IMR-90 (cell line): ENCODE measurements around the gene PIK3C2B. TPM values are rescaled to one million over a fixed set of nuclear protein-coding genes. Genes with fewer than 3 reads are reported as not detected.

Source experiments
- ATAC-seq: fragments of 200-7000 bp; cut with Tn5 transposase; 2 replicates; pipeline ENCODE4 v1.9.1; 2020; ENCODE audit warnings: low read depth, mild to moderate bottlenecking, moderate library complexity
- BruUV-seq: library from RNA; stranded (reverse); fragments of 400-500 nt; replicated peaks from 2 replicates; lab custom pipeline; 2021; lab: Mats Ljungman, UMichigan
- CTCF ChIA-PET: fragments of 300-600 bp; formaldehyde crosslinking; extraction: SDS; loops from one replicate; lab custom pipeline; 2021; ENCODE audit warnings: antibody characterized with exemption; lab: Yijun Ruan, JAX
- POLR2A ChIA-PET: fragments of 300-600 bp; sonication (Branson Sonifier 250); formaldehyde crosslinking; loops from one replicate; lab custom pipeline; 2022; ENCODE audit warnings: antibody characterized with exemption; ENCODE audit not compliant: unreplicated experiment; lab: Charles Lee
- DNase-seq: peaks from one replicate; pipeline ENCODE4 v3.0.0; 2013
- H2AFZ ChIP-seq: replicated peaks from 2 replicates; pipeline ENCODE3; 2013; ENCODE audit warnings: low read length, mild to moderate bottlenecking; ENCODE audit not compliant: poor library complexity
- H2AK5ac ChIP-seq: 2 replicates; pipeline ENCODE4 v1.6.1; 2013; ENCODE audit warnings: low read depth, low read length, inconsistent platforms
- H2AK9ac ChIP-seq: replicated peaks from 2 replicates; pipeline ENCODE3; 2013; ENCODE audit warnings: mild to moderate bottlenecking, low read depth, low read length, moderate library complexity; ENCODE audit not compliant: poor library complexity
- H2BK120ac ChIP-seq: 2 replicates; pipeline ENCODE4 v1.6.1; 2013; ENCODE audit warnings: low read depth, low read length, inconsistent platforms
- H2BK15ac ChIP-seq: 3 replicates; pipeline ENCODE4 v1.6.1; 2013; ENCODE audit warnings: low read depth, low read length, inconsistent platforms
- H2BK20ac ChIP-seq: 2 replicates; pipeline ENCODE4 v1.6.1; 2013; ENCODE audit warnings: low read depth, mild to moderate bottlenecking, inconsistent platforms, low read length, moderate library complexity
- H2BK5ac ChIP-seq: 2 replicates; pipeline ENCODE4 v1.6.1; 2013; ENCODE audit warnings: mild to moderate bottlenecking, low read depth, low read length, inconsistent platforms; ENCODE audit not compliant: poor library complexity, severe bottlenecking
- H3K14ac ChIP-seq: replicated peaks from 2 replicates; pipeline ENCODE4 v1.6.1; 2013; ENCODE audit warnings: low read depth, low read length, inconsistent platforms
- H3K18ac ChIP-seq: 2 replicates; pipeline ENCODE4 v1.6.1; 2013; ENCODE audit warnings: low read depth, low read length, control low read depth
- H3K23ac ChIP-seq: 2 replicates; pipeline ENCODE4 v1.6.1; 2013; ENCODE audit warnings: low read depth, low read length, inconsistent platforms
- H3K27ac ChIP-seq: 2 replicates; pipeline ENCODE4 v1.5.1; 2013; ENCODE audit warnings: mild to moderate bottlenecking, control low read depth, low read length; ENCODE audit not compliant: insufficient read depth
- H3K27me3 ChIP-seq: 2 replicates; pipeline ENCODE4 v1.6.1; 2013; ENCODE audit warnings: low read length; ENCODE audit not compliant: control insufficient read depth, insufficient read depth
- H3K36me3 ChIP-seq: 2 replicates; pipeline ENCODE4 v1.6.1; 2013; ENCODE audit warnings: low read length, mixed read lengths; ENCODE audit not compliant: control insufficient read depth, insufficient read depth
- H3K4ac ChIP-seq: 2 replicates; pipeline ENCODE4 v1.6.1; 2013; ENCODE audit warnings: low read depth, low read length, inconsistent platforms
- H3K4me1 ChIP-seq: 2 replicates; pipeline ENCODE4 v1.6.1; 2013; ENCODE audit warnings: low read length, mixed read lengths; ENCODE audit not compliant: control insufficient read depth, insufficient read depth
- H3K4me2 ChIP-seq: 2 replicates; pipeline ENCODE4 v1.6.1; 2013; ENCODE audit warnings: low read depth, mild to moderate bottlenecking, control low read depth, low read length, moderate library complexity
- H3K4me3 ChIP-seq: 2 replicates; pipeline ENCODE4 v1.5.1; 2013; ENCODE audit warnings: low read depth, mild to moderate bottlenecking, control low read depth, low read length, moderate library complexity; ENCODE audit not compliant: insufficient read depth
- H3K56ac ChIP-seq: 2 replicates; pipeline ENCODE4 v1.6.1; 2013; ENCODE audit warnings: low read length, inconsistent platforms; ENCODE audit not compliant: insufficient read depth; ENCODE audit errors: extremely low read depth
- H3K79me1 ChIP-seq, 2 experiments: 2 replicates each; pipeline ENCODE4 v1.6.1; 2013; ENCODE audit warnings: low read length in 2 of 2, inconsistent platforms in 1 of 2, low read depth in 1 of 2
- H3K9ac ChIP-seq: 2 replicates; pipeline ENCODE4 v1.6.1; 2013; ENCODE audit warnings: low read depth, low read length, control low read depth
- H3K9me1 ChIP-seq: 2 replicates; pipeline ENCODE4 v1.6.1; 2013; ENCODE audit warnings: low read length, inconsistent platforms; ENCODE audit not compliant: insufficient read depth
- H3K9me3 ChIP-seq: 2 replicates; pipeline ENCODE4 v1.6.1; 2013; ENCODE audit warnings: low read length; ENCODE audit not compliant: control insufficient read depth, insufficient read depth
- H4K20me1 ChIP-seq: 2 replicates; pipeline ENCODE4 v1.6.1; 2013; ENCODE audit warnings: low read length, inconsistent platforms; ENCODE audit not compliant: insufficient read depth
- H4K5ac ChIP-seq: 2 replicates; pipeline ENCODE4 v1.6.1; 2013; ENCODE audit warnings: mild to moderate bottlenecking, low read depth, low read length, control low read depth
- H4K8ac ChIP-seq, 2 experiments: 2 replicates each; pipeline ENCODE4 v1.6.1; 2013; ENCODE audit warnings: low read depth in 2 of 2, low read length in 2 of 2, control low read depth in 1 of 2, inconsistent platforms in 1 of 2
- H4K91ac ChIP-seq: 2 replicates; pipeline ENCODE4 v1.6.1; 2013; ENCODE audit warnings: low read depth, low read length, inconsistent platforms; ENCODE audit not compliant: insufficient read depth
- BHLHE40 ChIP-seq: fragments of 150-350 bp; IDR thresholded peaks from 2 replicates; pipeline ENCODE4 v1.6.1; 2016; ENCODE audit warnings: mild to moderate bottlenecking, low read depth, low read length
- RAD21 ChIP-seq: IDR thresholded peaks from 2 replicates; pipeline ENCODE4 v1.6.1; 2012; ENCODE audit warnings: low read length, improper control_type of control experiment
- WGBS, 2 experiments: methylation state at CpG; one replicate each; pipeline versions ENCODE4 v1.1.5 to v1.1.7; 2013; ENCODE audit warnings: missing lambda C conversion rate in 2 of 2; ENCODE audit not compliant: insufficient read length in 1 of 2; ENCODE audit errors: extremely low coverage in 2 of 2; 5-methylcytosine and 5-hydroxymethylcytosine counted together
- dilution Hi-C: fragments of 300-500 bp; cut with HindIII; formaldehyde crosslinking; loops from one replicate; pipeline ENCODE4 v1.14.3; 2018; ENCODE audit warnings: low sequenced_read_pairs; ENCODE audit not compliant: unreplicated experiment
- in situ Hi-C: fragments of 300-500 bp; cut with MboI; formaldehyde crosslinking; loops from 3 replicates; pipeline ENCODE4 v1.14.3; 2019; ENCODE audit warnings: low sequenced_read_pairs, inconsistent platforms, mixed read lengths
- intact Hi-C: fragments of 100-400 bp; cut with micrococcal nuclease; formaldehyde crosslinking; loops from 2 replicates; pipeline ENCODE4 v1.10.0; 2022
- polyA plus RNA-seq, 3 experiments: library from polyadenylated mRNA; depleted of rRNA; stranded (reverse); fragments of >200 nt; gene quantifications; 2 replicates each; pipeline ENCODE4 v1.2.3, GENCODE V29; 2012; ENCODE audit warnings: low replicate concordance in 1 of 3
- total RNA-seq: library from RNA; depleted of rRNA; stranded (reverse); fragments of >200 nt; gene quantifications from 2 replicates; pipeline ENCODE4 v1.2.3, GENCODE V29; 2012
- TF ChIP-seq, protein P1 (sequence below): fragments of 150-350 bp; IDR thresholded peaks from 2 replicates; pipeline ENCODE4 v1.6.1; 2017; ENCODE audit warnings: mild to moderate bottlenecking, antibody characterized with exemption, low read length, low read depth

The PIK3C2B gene
- total and polyA plus RNA-seq, 2 of the 4 experiments (the other 2 are of a cell fraction), result 1.1 to 2.9 TPM

DNA sequence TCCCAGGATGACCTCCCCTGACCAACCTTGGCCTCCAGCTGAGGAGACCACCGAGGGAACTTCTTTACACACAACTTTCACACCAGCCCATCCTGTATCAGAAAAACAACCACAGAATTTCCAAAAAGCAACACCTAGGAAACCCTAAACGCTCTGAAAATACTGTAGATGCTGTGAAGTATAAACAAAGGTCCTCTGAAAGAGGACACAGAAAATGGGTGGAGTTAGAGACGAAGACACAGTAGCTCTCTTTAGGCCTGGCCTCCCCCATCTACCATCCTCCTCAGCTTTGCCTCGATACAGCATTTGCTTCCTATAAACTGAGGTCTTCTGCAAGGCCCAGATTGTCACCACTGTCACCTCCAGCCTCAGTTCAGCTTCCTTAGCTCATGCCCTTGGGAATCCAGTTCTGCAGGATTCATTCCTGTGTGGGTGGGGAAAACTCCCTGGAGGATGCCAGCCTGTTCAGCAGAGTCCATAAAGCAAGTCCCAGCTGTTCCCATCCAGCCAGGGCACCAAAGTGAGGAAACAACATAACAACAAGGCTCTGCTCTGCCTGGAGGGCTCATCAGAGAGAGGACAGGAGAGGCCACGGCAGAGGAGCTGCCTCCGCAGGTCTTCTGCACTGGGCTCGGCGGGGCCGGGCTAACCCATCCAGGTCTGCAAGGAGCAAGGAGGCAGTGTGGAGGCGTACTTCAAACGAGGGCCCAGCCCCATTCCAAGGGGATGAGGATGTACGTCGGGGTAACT, 15.0 kb downstream of the PIK3C2B start:
- H3K9me3 ChIP-seq, result no peaks in the 10 kb centered on the region
- DNase-seq (no peak), ATAC-seq (no peak)
- 74% methylated on average over 5 of the region's 13 CpGs; no CpG with 5 or more reads in 1 of the 2 experiments for WGBS, 2 experiments
- no peak overlapping the region for H3K23ac ChIP-seq
- H4K5ac ChIP-seq, result no peak overlapping the region
- H4K20me1 ChIP-seq, result peaks cover 24% of the 10 kb centered on the region
- no peak overlapping the region for H3K14ac ChIP-seq
- no peak overlapping the region for H3K4me3 ChIP-seq
- no peaks in the 10 kb centered on the region for H3K36me3 ChIP-seq
- no peaks in the 10 kb centered on the region for H3K79me1 ChIP-seq
- CTCF ChIA-PET, result interaction anchor here (0.6 to 1.2 kb wide), 3 partner anchors 15 to 81 kb away, joined by 3 read pairs; no protein-coding TSS in a partner anchor
- no peak overlapping the region for H2AK5ac ChIP-seq
- no peak overlapping the region for H3K9ac ChIP-seq
- H2BK15ac ChIP-seq, result no peak overlapping the region
- no peak overlapping the region for H2BK20ac ChIP-seq
- no peak overlapping the region for H2BK5ac ChIP-seq
- POLR2A ChIA-PET, result no interaction called here
- H2BK120ac ChIP-seq, result no peak overlapping the region
- no peak overlapping the region for H2AFZ ChIP-seq
- no peak overlapping the region for H4K91ac ChIP-seq
- no peak overlapping the region for H3K56ac ChIP-seq
- peaks cover 8% of the 10 kb centered on the region; the same call in 1 of the 2 replicates for H3K27me3 ChIP-seq
- peaks cover 18% of the 10 kb centered on the region; the same call in 1 of the 2 replicates for H3K9me1 ChIP-seq
- H3K18ac ChIP-seq, result no peak overlapping the region
- no peak overlapping the region for H4K8ac ChIP-seq
- H3K4me2 ChIP-seq, result no peak overlapping the region
- in situ Hi-C loops, result no loop called here
- TF ChIP-seq, protein P1, sequence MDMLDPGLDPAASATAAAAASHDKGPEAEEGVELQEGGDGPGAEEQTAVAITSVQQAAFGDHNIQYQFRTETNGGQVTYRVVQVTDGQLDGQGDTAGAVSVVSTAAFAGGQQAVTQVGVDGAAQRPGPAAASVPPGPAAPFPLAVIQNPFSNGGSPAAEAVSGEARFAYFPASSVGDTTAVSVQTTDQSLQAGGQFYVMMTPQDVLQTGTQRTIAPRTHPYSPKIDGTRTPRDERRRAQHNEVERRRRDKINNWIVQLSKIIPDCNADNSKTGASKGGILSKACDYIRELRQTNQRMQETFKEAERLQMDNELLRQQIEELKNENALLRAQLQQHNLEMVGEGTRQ, result no peak
- no peak for TF ChIP-seq BHLHE40
- TF ChIP-seq RAD21, result no peak
- no peak overlapping the region for H3K4ac ChIP-seq
- H3K27ac ChIP-seq, result no peak overlapping the region
- peaks cover 6% of the 10 kb centered on the region; the same call in 1 of the 2 replicates for H3K4me1 ChIP-seq
- no peak overlapping the region for H2AK9ac ChIP-seq
- dilution Hi-C loops, result no loop called here
- no TSS peak for BruUV-seq
- intact Hi-C loops, result no loop called here
